OCI-LY1 (cell line): ENCODE measurements around the gene MCM8.

ENCODE experiments used
- EZH2 ChIP-seq: fragments of 200-600 bp; sonication (generic), shearing (Covaris generic); IDR thresholded peaks from 2 replicates; pipeline ENCODE4 v1.8.0; 2017; ENCODE audit warnings: borderline replicate concordance, mixed run types, mild to moderate bottlenecking, antibody characterized with exemption, low read length, moderate library complexity, mixed read lengths
- TF ChIP-seq, protein P1 (sequence below): fragments of 200-600 bp; sonication (generic), shearing (Covaris generic); IDR thresholded peaks from 2 replicates; pipeline ENCODE4 v1.5.1; 2017; ENCODE audit warnings: mild to moderate bottlenecking, antibody characterized with exemption, low read length, moderate library complexity, mixed read lengths

DNA sequence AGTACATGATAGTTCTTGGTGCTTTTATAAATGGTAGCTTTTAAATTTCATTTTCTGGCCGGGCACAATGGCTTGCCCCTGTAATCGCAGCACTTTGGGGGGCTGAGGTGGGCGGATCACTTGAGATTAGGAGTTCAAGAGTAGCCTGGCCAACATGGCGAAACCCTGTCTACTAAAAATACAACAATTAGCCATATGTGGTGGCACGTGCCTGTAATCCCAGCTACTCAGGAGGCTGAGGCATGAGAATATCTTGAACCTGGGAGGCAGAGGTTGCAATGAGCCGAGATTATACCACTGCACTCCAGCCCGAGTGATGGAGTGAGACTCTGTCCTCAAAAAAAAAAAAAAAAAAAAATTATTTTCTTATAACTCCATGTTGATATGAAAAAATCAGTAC, 67.4 kb downstream of the MCM8 start:
- TF ChIP-seq, protein P1, sequence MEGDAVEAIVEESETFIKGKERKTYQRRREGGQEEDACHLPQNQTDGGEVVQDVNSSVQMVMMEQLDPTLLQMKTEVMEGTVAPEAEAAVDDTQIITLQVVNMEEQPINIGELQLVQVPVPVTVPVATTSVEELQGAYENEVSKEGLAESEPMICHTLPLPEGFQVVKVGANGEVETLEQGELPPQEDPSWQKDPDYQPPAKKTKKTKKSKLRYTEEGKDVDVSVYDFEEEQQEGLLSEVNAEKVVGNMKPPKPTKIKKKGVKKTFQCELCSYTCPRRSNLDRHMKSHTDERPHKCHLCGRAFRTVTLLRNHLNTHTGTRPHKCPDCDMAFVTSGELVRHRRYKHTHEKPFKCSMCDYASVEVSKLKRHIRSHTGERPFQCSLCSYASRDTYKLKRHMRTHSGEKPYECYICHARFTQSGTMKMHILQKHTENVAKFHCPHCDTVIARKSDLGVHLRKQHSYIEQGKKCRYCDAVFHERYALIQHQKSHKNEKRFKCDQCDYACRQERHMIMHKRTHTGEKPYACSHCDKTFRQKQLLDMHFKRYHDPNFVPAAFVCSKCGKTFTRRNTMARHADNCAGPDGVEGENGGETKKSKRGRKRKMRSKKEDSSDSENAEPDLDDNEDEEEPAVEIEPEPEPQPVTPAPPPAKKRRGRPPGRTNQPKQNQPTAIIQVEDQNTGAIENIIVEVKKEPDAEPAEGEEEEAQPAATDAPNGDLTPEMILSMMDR = no peak
- no peak for TF ChIP-seq EZH2
